NB4 (cell line): ENCODE data around the gene MAGI2.

Source experiments
- DNase-seq: peaks from one replicate; pipeline ENCODE4 v3.0.0; 2010; ENCODE audit warnings: low read depth
- H3K4me3 ChIP-seq: one replicate; pipeline ENCODE4 v1.5.1; 2011; ENCODE audit warnings: mild to moderate bottlenecking, low read depth, low read length, moderate library complexity
- MYC ChIP-seq: IDR thresholded peaks from 2 replicates; pipeline ENCODE4 v1.6.1; 2011; ENCODE audit warnings: low read depth, low read length
- POLR2A ChIP-seq: IDR thresholded peaks from 2 replicates; pipeline ENCODE4 v1.6.1; 2011; ENCODE audit warnings: mild to moderate bottlenecking; ENCODE audit not compliant: insufficient read length; ENCODE audit errors: extremely low read depth
- TF ChIP-seq, protein P1 (sequence below): IDR thresholded peaks from one replicate; pipeline ENCODE4 v1.5.1; 2012; ENCODE audit warnings: low read depth, low read length
- TF ChIP-seq, protein P2 (sequence below): IDR thresholded peaks from 2 replicates; pipeline ENCODE4 v1.6.1; 2011; ENCODE audit warnings: low read depth, low read length

Gene MAGI2

DNA sequence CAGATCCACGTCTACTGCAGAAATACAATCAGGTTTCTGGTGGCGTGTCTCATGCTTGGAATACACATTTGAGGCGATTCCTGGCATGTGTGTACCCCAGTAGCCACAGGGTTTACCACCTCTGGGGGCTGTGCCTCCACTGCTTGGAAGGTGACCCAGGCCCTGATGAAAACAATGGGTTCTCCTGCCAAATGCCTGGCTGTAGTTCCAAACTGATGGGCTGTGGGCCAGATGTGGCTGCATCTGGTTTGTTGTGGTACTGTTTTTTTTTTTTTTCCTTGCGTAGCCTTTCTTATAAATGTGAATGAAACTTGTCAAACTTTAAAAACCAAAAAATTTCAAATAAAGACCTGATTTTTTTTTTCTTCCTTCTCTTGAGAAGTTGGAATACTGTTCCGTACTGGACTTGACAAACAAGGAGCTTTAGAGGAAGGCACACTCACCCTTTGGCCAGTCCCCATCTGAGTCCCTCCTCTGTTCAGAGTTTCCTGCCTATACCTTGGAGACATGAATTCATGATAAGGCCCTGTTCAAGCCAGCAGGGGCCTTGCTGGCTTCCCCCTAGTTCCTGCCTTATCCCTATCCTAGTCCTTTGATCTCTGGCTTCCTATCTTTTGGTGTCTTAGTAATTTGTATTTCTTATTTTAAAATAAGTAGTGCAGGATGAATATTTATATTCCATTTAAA is 1437.8 kb downstream of the MAGI2 start:
- H3K4me3 ChIP-seq = no peak overlapping the region
- DNase-seq = no peak
- TF ChIP-seq, protein P1, sequence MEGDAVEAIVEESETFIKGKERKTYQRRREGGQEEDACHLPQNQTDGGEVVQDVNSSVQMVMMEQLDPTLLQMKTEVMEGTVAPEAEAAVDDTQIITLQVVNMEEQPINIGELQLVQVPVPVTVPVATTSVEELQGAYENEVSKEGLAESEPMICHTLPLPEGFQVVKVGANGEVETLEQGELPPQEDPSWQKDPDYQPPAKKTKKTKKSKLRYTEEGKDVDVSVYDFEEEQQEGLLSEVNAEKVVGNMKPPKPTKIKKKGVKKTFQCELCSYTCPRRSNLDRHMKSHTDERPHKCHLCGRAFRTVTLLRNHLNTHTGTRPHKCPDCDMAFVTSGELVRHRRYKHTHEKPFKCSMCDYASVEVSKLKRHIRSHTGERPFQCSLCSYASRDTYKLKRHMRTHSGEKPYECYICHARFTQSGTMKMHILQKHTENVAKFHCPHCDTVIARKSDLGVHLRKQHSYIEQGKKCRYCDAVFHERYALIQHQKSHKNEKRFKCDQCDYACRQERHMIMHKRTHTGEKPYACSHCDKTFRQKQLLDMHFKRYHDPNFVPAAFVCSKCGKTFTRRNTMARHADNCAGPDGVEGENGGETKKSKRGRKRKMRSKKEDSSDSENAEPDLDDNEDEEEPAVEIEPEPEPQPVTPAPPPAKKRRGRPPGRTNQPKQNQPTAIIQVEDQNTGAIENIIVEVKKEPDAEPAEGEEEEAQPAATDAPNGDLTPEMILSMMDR = no peak
- no peak for TF ChIP-seq POLR2A
- TF ChIP-seq, protein P2, sequence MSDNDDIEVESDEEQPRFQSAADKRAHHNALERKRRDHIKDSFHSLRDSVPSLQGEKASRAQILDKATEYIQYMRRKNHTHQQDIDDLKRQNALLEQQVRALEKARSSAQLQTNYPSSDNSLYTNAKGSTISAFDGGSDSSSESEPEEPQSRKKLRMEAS = no peak
- no peak for TF ChIP-seq MYC

DNA sequence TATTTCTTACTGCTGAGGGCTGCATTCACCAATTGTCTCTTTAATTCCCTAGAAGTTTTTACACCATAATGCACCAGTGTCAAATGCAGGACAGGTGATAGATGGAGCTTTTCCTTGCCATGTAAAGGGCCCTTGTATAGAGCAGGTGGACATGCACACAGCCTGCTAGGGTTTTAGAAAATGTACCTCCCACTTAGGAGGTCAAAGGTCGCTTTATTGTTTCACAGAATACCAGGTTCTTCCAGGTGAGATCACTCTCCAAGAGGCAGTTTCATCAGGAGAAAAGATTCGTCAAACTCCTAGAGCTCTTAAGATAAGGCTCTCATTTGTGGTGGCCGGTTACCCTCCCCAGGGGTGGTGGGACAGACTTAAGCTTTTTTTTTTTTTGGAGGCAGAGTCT is 1439.1 kb downstream of the MAGI2 start:
- TF ChIP-seq POLR2A = no peak
- TF ChIP-seq, protein P1 = no peak
- no peak for TF ChIP-seq MYC
- TF ChIP-seq, protein P2 = no peak
- DNase-seq = no peak
- H3K4me3 ChIP-seq = no peak overlapping the region

DNA sequence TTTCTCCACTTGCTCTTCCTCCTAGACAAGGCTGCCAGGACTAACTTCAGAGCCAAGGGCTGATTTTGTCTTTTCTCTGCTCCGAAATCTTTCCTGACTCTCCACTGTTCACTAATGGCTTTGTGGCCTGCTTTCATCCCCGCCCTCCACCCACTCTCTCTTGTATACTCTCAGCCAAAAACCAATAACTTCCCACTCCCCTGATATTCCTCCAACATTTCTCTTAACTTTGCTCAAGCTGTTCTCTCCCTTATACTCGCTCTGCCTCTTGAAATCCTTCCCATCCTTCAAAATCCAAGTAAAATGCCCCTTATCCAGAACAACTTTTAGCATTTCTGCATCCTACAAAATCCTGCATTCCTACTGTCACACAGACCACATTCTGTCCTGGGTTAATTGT is 1440.1 kb downstream of the MAGI2 start:
- TF ChIP-seq, protein P1 = no peak
- TF ChIP-seq MYC (no peak), POLR2A (no peak)
- TF ChIP-seq, protein P2 = no peak
- no peak for DNase-seq

DNA sequence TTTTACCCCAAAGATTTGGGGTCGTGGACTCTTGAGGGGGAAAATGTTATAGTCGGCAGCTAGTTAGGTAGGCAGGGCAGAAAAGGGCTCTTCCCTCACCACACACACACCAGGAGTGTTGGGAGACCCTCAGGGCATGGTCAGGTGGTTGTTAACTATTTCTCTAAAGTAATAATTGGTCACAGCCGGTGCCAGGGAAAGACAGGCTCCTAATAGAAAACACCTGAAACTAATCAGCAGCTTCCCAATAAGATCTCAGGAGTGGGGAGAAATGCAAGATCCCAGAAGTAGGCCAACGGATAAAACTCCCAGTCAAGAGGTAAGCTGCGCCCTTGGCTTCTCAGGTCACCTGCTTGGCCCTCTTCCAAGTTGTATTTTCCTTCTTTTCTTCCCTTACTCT is 1441.8 kb downstream of the MAGI2 start:
- no peak for DNase-seq

More for the DNA sequence above, 1440.1 kb downstream of the MAGI2 start:
- H3K4me3 ChIP-seq = no peak overlapping the region

DNA sequence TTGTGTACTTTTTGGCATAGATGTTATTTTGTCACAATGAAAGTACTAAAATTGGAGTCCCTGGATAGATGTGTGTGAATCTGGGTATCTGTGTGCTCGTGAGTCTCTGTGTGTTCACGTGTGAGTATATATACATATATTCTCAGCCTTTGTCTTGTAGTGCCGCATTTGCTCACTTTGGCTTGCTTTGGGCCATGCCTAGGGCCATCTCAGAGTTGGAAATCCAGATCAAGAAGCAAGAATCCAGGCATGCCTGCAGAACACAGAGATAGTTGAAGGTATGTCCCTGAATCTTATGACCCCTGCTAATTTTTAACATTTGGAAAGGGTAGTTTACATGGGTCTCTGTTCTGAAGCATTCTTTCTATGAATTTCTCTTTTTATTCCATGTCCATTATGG is 1446.2 kb downstream of the MAGI2 start:
- TF ChIP-seq, protein P2 = no peak
- no peak for TF ChIP-seq POLR2A
- no peak for TF ChIP-seq MYC
- TF ChIP-seq, protein P1 = no peak
- no peak overlapping the region for H3K4me3 ChIP-seq
- DNase-seq = no peak

More for the DNA sequence above, 1441.8 kb downstream of the MAGI2 start:
- TF ChIP-seq POLR2A = no peak
- no peak for TF ChIP-seq MYC
- TF ChIP-seq, protein P1 = no peak
- TF ChIP-seq, protein P2 = no peak
- H3K4me3 ChIP-seq = no peak overlapping the region
